ENCODE data around the gene TMEM51.
"Not testable (repeated sequence)": the region's sequence is repeated elsewhere in the genome, so short reads cannot be mapped to it uniquely, and the experiment has no call there.

The TMEM51 gene

DNA sequence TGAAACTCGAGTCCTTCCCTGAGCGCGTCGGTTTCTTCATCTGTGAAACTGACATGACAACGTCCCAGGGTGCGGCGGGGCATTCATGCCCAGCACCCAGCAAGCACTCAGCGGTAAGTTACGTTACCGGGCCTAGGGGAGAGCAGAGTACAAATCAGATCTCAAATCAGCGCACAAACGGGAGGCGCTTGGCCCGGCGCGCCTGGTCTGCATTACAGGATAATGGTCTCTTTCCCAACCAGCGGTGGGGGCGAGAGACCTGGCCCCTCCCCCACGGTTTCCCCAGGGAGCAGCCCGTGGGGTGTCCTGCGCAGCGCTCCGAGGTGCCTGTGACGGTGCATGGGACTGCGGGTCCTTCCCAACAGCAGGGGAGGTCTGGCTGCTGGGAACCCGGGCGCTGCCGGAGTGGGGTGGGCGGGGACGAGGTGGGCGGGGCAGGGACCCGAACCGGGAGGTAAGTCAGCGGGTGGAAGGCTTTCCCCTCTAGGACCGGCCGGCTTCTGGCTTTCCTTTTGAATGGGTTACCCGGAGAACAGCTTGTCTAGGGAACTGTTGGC lies 1.0 kb downstream of the TMEM51 start:
- no peak for DNase-seq (ENCODE audit: low read depth)

DNA sequence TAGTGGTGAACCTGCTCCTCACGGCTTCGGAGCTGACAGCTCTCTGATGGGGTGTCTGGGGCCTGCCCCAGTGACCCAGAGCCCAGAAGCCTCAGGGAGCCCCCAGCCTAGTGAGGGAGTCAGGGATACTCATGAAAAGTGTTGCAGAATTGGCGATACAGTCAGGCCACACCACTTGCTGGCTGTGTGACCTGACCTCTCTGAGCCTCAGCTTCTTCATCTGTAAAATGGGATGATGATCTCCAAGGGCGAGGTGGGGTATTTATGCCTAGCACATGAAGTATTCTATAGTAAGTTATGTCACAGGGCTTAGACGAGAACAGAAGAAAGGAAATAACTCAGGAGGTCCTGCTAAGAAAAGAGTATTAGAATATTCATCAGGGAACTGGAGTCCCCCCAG lies 1.6 kb downstream of the TMEM51 start:
- no peak for DNase-seq (ENCODE audit: low read depth)

DNA sequence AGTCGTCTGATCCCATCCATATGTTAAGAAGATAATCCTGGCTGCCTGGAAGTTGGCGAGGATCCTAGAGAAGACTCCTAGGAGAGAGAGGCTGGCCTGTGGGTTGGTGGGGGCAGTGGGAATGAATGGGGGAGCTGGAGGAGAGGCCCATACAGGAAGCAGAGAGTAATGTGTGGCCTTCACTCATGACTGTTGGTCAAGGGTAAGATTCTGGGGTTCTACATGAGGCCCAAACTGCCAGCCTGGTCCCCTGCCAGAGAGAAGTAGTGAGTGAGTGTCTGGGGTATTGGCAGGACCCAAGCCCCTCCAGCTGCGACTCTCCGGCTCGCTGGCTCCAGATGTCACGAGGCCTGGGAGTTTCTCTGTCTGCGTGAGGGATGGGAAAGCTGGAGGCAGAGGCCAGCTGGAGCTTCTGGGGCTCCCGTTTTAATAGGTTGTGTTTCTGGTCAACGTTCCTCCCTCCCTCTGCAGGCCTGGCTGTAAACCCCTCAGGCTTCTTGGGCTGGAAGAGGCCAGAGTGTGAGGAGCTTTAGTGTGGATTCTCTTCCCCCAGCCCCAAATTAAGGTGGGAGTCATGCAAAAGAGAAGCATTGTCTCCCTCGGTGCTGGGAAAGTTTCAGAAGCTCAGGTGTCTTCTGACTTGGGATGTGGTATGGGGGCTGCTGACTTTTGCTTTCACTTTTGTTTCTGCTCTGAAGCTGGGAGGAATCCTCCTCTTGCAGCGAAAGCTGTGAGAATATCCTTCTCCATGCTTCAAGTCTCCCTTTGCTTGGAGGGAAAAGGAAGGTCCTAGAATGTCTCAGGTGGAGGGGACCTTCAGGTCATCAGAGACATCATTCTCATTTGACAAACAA lies 2.6 kb downstream of the TMEM51 start:
- no peak for DNase-seq (ENCODE audit: low read depth)

DNA sequence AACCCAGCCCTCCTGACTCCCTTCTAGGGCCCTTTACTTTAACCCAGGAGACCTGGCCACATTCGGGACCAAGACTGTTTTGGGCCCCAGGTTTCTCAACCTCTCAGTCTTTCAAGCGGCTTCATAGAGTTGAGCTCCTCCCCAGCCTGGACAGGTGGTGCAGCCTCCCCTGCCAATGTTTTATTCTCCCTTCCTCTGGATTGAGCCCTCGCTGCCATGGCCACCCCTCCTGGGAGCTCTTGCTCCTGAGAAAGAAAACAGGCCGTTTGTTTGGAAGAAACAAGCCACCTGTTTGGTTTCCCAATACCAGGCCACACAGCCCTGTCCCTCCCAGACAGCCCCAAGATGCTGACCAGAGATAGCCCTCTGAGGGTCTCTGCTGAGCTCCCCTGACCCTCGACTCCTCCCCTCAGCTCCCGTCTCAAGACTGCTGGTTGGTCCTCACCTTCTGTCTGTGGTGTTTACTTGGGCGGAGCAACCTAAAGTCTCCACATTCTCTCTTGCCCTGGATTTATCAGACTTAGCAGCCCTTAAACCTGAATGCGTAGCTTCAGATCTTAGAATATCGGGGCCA lies 3.3 kb downstream of the TMEM51 start:
- no peak for DNase-seq (ENCODE audit: low read depth)

DNA sequence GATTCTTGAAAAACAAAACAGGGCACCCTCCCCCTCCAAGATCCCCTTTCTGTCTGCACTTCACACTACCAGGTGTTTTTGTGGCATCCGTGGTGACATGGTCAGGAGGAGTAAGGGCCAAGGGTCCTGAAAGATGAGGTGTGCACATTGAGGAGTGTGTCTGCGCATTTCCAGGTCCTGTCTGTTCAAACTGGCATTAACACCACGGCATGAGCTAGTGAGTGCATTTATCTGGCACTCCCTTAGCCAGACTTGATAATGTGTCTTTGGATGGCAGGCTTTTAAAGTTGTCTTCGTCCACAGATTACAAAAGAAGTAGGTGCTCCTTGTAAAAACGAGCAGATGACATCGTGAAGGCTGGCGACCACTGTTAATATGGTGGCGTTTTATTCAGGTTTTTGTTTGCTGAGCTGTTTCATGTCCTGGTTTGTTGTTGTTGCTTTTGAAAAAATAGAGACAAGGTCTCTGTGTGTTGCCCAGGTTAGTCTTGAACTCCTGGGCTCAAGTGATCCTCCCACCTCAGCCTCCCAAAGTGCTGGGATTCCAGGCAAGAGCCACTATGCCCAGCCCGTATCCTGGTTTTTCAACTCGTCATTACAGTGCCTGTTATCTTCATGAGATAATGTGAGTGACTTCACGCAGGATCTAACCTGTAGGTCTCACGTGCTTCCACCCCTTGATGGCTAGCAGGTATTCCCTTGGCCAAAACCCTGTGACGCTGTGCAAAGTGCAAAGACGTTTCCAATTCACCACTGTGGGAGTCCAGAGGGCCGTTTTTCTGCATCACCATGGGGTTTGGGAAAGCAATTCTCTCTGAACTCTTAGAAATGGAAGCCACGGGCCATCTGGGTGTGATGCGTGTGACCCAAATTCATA lies 4.2 kb downstream of the TMEM51 start:
- DNase-seq (ENCODE audit: low read depth) = no peak

DNA sequence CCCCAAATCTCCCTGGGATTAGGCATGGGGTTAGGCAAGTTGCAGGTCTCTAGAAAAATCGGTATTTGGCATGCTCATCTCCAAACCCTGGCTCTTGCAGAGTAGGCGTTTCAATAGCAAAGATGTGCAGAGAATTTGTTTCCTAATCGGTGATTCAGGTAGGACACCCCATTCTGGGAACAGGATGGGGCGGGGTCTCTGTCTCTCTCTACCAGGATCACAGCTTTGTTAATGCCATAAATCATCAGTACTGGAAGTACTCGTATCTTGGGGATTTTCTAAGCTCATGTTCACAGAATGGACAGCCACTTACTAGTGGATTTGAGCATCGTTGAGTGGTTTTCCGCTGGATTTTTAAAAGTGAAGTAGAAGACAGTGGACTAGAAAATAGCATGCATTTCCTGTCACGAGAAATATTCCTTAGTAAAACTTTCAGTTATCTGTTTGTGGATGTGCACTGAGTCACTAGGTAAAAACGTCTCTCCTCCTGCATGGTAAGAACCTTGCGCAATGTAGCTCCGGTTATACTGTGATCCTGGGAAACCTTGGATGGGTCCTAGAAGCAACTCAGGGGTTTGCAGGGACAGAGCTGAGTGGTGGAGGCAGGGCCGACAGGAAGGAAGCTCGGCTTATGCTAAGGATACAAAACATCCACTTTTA lies 5.1 kb downstream of the TMEM51 start:
- no peak for DNase-seq (ENCODE audit: low read depth)

- DNase-seq (ENCODE audit: low read depth) = no peak
Measured at GRCh38 chr1:15159166-15159555, 5.6 kb downstream of the TMEM51 start.

DNA sequence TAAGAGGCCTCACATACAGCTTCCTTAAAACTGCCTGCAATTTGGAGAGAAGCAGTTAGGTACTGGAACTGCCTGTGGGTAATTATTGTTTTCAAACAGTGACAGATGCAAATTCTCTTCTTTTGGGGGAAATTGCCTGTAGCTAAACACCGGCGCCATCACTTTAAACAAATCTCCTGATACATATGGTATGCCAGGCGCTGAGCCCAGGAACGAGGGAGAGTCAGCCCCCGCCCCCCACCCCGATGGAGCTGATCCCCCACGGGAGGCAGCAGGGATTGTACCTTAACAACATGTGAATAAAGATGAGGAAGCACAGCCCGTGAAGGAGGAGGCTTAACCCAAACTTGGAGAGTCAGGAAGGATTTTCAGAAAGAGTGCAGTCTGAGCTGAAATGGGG lies 7.1 kb downstream of the TMEM51 start:
- no peak for DNase-seq (ENCODE audit: low read depth)

DNA sequence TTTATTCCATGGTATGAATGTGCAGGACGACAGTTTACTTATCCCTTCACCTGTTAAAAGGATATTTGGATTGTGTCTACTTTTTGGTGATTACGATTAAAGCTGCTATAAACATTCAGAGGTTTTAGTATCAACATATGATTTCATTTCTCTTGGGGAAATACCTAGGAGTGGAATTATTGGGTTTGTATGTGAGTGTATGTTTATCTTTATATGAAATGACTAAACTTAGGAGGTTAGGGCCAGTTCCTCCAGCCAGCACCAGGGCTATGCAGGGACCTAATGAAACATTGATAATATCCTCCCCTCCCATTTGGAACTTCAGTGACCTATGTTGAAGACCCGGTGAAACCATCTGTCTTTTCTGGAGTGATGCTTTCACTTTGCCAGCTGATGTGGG lies 13.8 kb downstream of the TMEM51 start:
- DNase-seq (ENCODE audit: low read depth) = no peak

GRCh38 chr1:15168479-15168878 lies 14.9 kb downstream of the TMEM51 start:
- DNase-seq (ENCODE audit: low read depth) = no peak

- DNase-seq (ENCODE audit: low read depth) = no peak
Measured at GRCh38 chr1:15170071-15170470, 16.5 kb downstream of the TMEM51 start.

DNA sequence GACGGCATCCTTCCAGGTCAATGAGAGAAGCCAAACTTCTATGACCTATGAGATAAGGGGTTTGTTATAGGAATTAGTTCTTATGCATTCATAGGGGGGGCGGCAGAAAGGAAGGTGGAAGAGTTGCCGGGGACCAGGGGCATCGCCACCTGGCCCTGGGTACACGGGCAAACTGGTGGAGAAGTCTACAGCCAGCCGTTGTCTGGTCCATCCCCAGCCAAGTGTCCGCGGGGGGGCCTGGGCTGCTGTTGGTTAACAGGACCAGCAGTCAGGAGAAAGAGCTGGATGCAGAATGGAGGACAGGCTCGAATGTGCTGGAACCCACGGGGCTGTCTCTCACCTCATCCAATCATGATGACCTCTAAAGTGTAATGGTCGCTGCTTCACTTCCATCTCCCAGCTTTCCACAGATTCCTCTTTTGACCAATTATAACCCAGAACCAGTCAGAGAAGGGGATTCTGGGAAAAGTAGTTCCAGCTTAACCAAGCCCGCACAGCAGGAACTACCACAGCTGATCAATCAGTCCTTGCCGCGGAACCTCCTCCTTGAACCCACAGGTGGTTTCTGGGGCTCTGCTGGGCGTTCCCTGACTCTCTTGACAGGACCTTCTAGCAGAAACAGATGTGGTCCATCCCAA lies 17.8 kb downstream of the TMEM51 start:
- DNase-seq (ENCODE audit: low read depth) = no peak

DNA sequence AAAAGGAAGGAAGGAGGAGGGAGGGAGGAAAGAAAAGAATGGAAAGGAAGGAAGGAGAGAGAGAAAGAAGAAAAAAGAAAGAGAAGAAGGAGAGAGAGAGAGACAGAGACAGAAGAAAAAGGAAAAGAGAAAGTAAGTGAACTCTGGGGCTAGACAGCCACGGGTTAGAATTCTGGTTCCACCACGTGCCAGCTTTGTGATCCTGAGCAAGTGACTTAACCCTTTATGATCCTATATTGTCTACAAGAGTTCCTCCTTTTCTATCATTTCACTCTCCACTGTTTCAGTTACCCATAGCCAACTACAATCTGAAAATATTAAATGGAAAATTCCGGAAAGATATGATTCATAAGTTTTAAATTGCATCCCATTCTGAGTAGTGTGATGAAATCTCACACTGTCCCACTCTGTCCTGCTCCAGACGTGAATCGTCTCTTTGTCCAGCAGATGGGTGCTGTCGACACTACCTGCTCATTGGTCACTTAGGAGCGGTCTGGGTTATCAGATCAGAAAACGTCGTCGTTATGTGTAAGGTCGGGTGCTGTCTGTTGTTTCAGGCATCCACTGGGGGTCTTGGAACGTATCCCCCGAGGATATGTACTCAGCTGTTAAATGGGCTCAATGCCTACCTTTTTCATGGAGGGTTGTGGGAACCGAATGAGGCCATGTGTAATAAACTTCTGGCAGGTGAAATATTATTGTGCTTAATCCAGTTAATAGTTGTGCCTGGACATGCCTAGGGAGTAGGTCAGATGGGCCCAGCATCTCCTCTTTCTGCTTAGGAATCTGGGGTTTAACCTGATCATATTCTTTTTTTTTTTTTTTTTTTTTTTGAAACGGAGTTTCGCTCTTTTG lies 19.1 kb downstream of the TMEM51 start:
- DNase-seq (ENCODE audit: low read depth) = no peak

DNA sequence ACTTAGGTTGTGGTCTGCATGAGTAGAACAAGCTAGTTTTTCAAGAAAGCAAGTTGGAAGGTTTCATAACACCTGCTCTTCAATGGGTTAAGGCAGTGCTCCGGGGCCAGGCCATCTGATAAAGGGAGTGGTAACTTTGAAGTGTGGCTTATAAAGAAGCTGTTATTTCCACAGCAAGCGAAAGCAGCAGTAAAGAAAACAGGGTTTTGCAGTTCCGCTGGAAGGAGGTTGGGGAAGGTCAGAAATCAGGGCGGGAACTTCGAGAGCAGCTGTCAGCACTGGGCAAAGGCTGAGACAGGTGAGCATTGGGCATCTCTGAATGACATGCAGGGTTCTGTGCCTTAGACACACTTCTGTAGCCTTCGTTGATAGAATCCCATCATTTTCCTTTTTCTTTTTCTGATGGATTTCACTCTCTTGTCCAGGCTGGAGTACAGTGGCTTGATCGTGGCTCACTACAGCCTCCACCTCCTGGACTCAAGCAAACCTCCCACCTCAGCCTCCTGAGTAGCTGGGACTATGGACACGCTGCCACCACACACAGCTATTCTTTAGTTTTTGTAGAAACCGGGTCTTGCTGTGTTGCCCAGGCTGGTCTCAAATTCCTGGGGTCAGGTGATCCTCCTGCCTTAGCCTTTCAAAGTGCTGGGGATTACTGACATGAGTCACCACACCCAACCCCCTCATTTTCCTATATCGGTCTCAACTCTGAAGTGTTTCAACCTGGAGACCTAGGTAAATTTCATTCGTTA lies 20.5 kb downstream of the TMEM51 start:
- no peak for DNase-seq (ENCODE audit: low read depth)

DNA sequence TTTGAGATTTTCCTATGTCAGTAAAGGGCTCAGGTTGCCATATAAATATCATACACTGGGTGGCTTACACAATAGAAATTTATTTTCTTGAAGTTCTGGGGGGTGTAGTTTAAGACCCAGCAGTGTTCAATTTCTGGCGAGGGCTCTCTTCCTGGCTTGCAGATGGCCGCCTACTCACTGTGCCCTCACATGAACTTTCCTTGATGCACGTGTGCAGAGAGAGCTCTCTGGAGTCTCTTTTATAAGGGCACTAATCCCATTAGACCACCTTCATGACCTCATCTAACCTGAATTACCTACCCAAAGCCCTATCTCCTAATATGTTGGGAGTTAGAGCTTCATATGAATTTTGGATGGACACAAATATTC lies 21.1 kb downstream of the TMEM51 start:
- no peak for DNase-seq (ENCODE audit: low read depth)

GRCh38 chr1:15175324-15176094 lies 22.0 kb downstream of the TMEM51 start:
- not testable (repeated sequence) for DNase-seq (ENCODE audit: low read depth)

GRCh38 chr1:15176120-15176519 lies 22.6 kb downstream of the TMEM51 start:
- no peak for DNase-seq (ENCODE audit: low read depth)

- DNase-seq (ENCODE audit: low read depth) = no peak
Measured at GRCh38 chr1:15176898-15177665, 23.5 kb downstream of the TMEM51 start.
